Naive B cell (primary cell): ENCODE measurements around the gene RBSN. TPM values are rescaled to one million over a fixed set of nuclear protein-coding genes. Genes with fewer than 3 reads are reported as not detected.

Experiments used
- ATAC-seq, 2 donors: fragments of 150-1000 bp; cut with Tn5 transposase; 2 replicates each; pipeline ENCODE4 v1.10.0; 2021; ENCODE audit warnings: low read depth in 2 of 2, mild to moderate bottlenecking in 2 of 2, moderate library complexity in 2 of 2
- DNase-seq: peaks from one replicate; pipeline ENCODE4 v3.0.0; 2022
- H3K27ac Mint-ChIP-seq, 6 donors: one replicate each; pipeline ENCODE4 v1.8.0; 2020 to 2022; ENCODE audit warnings: mild to moderate bottlenecking in 6 of 6, mixed read lengths in 6 of 6, moderate library complexity in 5 of 6, inconsistent platforms in 2 of 6
- H3K27me3 Mint-ChIP-seq, 3 donors: one replicate each; pipeline ENCODE4 v1.8.0; 2021 to 2022; ENCODE audit warnings: mixed read lengths in 3 of 3, mild to moderate bottlenecking in 1 of 3
- H3K36me3 Mint-ChIP-seq, 2 donors: one replicate each; pipeline ENCODE4 v1.8.0; 2020 to 2022; ENCODE audit warnings: mixed read lengths in 2 of 2, inconsistent platforms in 1 of 2, mild to moderate bottlenecking in 1 of 2
- H3K4me1 Mint-ChIP-seq, 3 donors: one replicate each; pipeline ENCODE4 v1.8.0; 2020 to 2022; ENCODE audit warnings: mixed read lengths in 3 of 3, inconsistent platforms in 1 of 3, mild to moderate bottlenecking in 1 of 3, moderate library complexity in 1 of 3
- H3K4me3 Mint-ChIP-seq, 8 donors: one replicate each; pipeline ENCODE4 v1.8.0; 2020 to 2022; ENCODE audit warnings: mild to moderate bottlenecking in 8 of 8, mixed read lengths in 8 of 8, moderate library complexity in 8 of 8, inconsistent platforms in 2 of 8
- H3K9me3 Mint-ChIP-seq, 7 donors: one replicate each; pipeline ENCODE4 v1.8.0; 2020 to 2022; ENCODE audit warnings: mixed read lengths in 7 of 7, mild to moderate bottlenecking in 5 of 7, inconsistent platforms in 2 of 7, moderate library complexity in 1 of 7
- polyA plus RNA-seq, 6 donors: library from polyadenylated mRNA; unstranded; fragments of 300-500 nt; fragmentation: Illumina TruSeq; gene quantifications; one replicate each; pipeline ENCODE4 v1.2.3, GENCODE V29; 2021; ENCODE audit warnings: low read depth in 6 of 6

Gene RBSN
- polyA plus RNA-seq, 6 donors from 2014 or later = 10.5 to 30.5 (median 19.1) TPM

- no peaks in the 10 kb centered on the region for H3K27me3 Mint-ChIP-seq
- H3K4me3 Mint-ChIP-seq = peak overlapping the region; percentile 3 to 88 (median 66)
- ATAC-seq (peak; percentile 95 to 96), DNase-seq (peak; percentile 78)
- peaks cover 0 to 4% (median 1%) of the 10 kb centered on the region in 7 donors for H3K9me3 Mint-ChIP-seq
- peaks cover 41 to 64% (median 59%) of the 10 kb centered on the region in 3 donors for H3K4me1 Mint-ChIP-seq
- peak overlapping the region; percentile 76 to 94 (median 90) for H3K27ac Mint-ChIP-seq
- peaks cover 0 to 13% of the 10 kb centered on the region in 2 donors for H3K36me3 Mint-ChIP-seq
Observed at GRCh38 chr3:15050405-15051092, 48.4 kb downstream of the RBSN start.

- Mint-ChIP-seq H3K27ac (peak overlapping the region; percentile 24 to 94 (median 82)), H3K36me3 (peaks cover 2 to 13% of the 10 kb centered on the region in 2 donors), H3K9me3 (no peaks in the 10 kb centered on the region)
Observed at GRCh38 chr3:15049584-15049983, 49.4 kb downstream of the RBSN start.

GRCh38 chr3:15045667-15046066 is 53.3 kb downstream of the RBSN start:
- ATAC-seq = no peak
- no peak for DNase-seq
- peaks cover 10 to 25% (median 18%) of the 10 kb centered on the region in 3 donors for H3K4me1 Mint-ChIP-seq
- H3K36me3 Mint-ChIP-seq = peaks cover 15 to 20% of the 10 kb centered on the region in 2 donors
- H3K4me3 Mint-ChIP-seq = no peak overlapping the region
- peaks cover 0 to 2% (median 0%) of the 10 kb centered on the region in 7 donors for H3K9me3 Mint-ChIP-seq
- H3K27ac Mint-ChIP-seq = peak overlapping the region in 4 of 6 donors; percentile 12 to 82 (median 52)
- H3K27me3 Mint-ChIP-seq = no peaks in the 10 kb centered on the region

More at GRCh38 chr3:15049584-15049983, 49.4 kb downstream of the RBSN start:
- ATAC-seq (no peak), DNase-seq (no peak)
- Mint-ChIP-seq H3K4me1 (peaks cover 32 to 57% (median 51%) of the 10 kb centered on the region in 3 donors), H3K4me3 (peak overlapping the region in 1 of 8 donors; percentile 47), H3K27me3 (no peaks in the 10 kb centered on the region)

GRCh38 chr3:15044326-15044725 is 54.6 kb downstream of the RBSN start:
- Mint-ChIP-seq H3K27ac (peak overlapping the region in 3 of 6 donors; percentile 44 to 82 (median 76)), H3K36me3 (peaks cover 15 to 20% of the 10 kb centered on the region in 2 donors), H3K4me1 (peaks cover 2 to 14% (median 4%) of the 10 kb centered on the region in 3 donors), H3K27me3 (no peaks in the 10 kb centered on the region), H3K4me3 (no peak overlapping the region), H3K9me3 (peaks cover 0 to 2% (median 0%) of the 10 kb centered on the region in 7 donors)
- DNase-seq (no peak), ATAC-seq (no peak)

GRCh38 chr3:15043408-15044171 is 55.4 kb downstream of the RBSN start:
- ATAC-seq (no peak), DNase-seq (no peak)
- Mint-ChIP-seq H3K9me3 (peaks cover 0 to 2% (median 0%) of the 10 kb centered on the region in 7 donors), H3K4me3 (no peak overlapping the region), H3K36me3 (peaks cover 15 to 20% of the 10 kb centered on the region in 2 donors), H3K27ac (peak overlapping the region in 2 of 6 donors; percentile 20 to 43), H3K27me3 (no peaks in the 10 kb centered on the region), H3K4me1 (peaks cover 2 to 9% (median 4%) of the 10 kb centered on the region in 3 donors)

GRCh38 chr3:15042936-15043335 is 56.0 kb downstream of the RBSN start:
- Mint-ChIP-seq H3K4me3 (no peak overlapping the region), H3K36me3 (peaks cover 15 to 20% of the 10 kb centered on the region in 2 donors), H3K27ac (peak overlapping the region in 2 of 6 donors; percentile 47 to 49), H3K4me1 (peaks cover 2 to 9% (median 4%) of the 10 kb centered on the region in 3 donors), H3K27me3 (no peaks in the 10 kb centered on the region), H3K9me3 (peaks cover 0 to 2% (median 0%) of the 10 kb centered on the region in 7 donors)
- ATAC-seq (no peak), DNase-seq (no peak)

GRCh38 chr3:15041950-15042349 is 57.0 kb downstream of the RBSN start:
- no peak for ATAC-seq
- H3K27ac Mint-ChIP-seq = peak overlapping the region in 3 of 6 donors; percentile 26 to 75 (median 44)
- H3K4me3 Mint-ChIP-seq = no peak overlapping the region
- H3K36me3 Mint-ChIP-seq = peaks cover 13 to 20% of the 10 kb centered on the region in 2 donors
- no peak for DNase-seq
- peaks cover 2 to 9% (median 4%) of the 10 kb centered on the region in 3 donors for H3K4me1 Mint-ChIP-seq
- no peaks in the 10 kb centered on the region for H3K27me3 Mint-ChIP-seq
- peaks cover 0 to 2% (median 0%) of the 10 kb centered on the region in 7 donors for H3K9me3 Mint-ChIP-seq

GRCh38 chr3:15040844-15041243 is 58.1 kb downstream of the RBSN start:
- ATAC-seq = no peak
- Mint-ChIP-seq H3K36me3 (peaks cover 8 to 20% of the 10 kb centered on the region in 2 donors), H3K4me3 (no peak overlapping the region), H3K27me3 (no peaks in the 10 kb centered on the region), H3K27ac (peak overlapping the region in 3 of 6 donors; percentile 44 to 90 (median 54)), H3K4me1 (peaks cover 2 to 9% (median 4%) of the 10 kb centered on the region in 3 donors), H3K9me3 (peaks cover 0 to 2% (median 0%) of the 10 kb centered on the region in 7 donors)
- DNase-seq = no peak

- ATAC-seq = no peak
- DNase-seq = no peak
- Mint-ChIP-seq H3K27me3 (no peaks in the 10 kb centered on the region), H3K36me3 (peaks cover 8 to 18% of the 10 kb centered on the region in 2 donors), H3K4me1 (no peaks in the 10 kb centered on the region), H3K9me3 (peaks cover 0 to 2% (median 0%) of the 10 kb centered on the region in 7 donors), H3K4me3 (no peak overlapping the region), H3K27ac (no peak overlapping the region)
Observed at GRCh38 chr3:15038306-15038705, 60.6 kb downstream of the RBSN start.

GRCh38 chr3:15033103-15033502 is 65.8 kb downstream of the RBSN start:
- peaks cover 0 to 4% (median 0%) of the 10 kb centered on the region in 3 donors for H3K4me1 Mint-ChIP-seq
- peaks cover 11 to 16% of the 10 kb centered on the region in 2 donors for H3K36me3 Mint-ChIP-seq
- no peaks in the 10 kb centered on the region for H3K27me3 Mint-ChIP-seq
- no peak overlapping the region for H3K4me3 Mint-ChIP-seq
- no peak for ATAC-seq
- H3K9me3 Mint-ChIP-seq = no peaks in the 10 kb centered on the region
- H3K27ac Mint-ChIP-seq = peak overlapping the region in 2 of 6 donors; percentile 30 to 79
- DNase-seq = no peak

- Mint-ChIP-seq H3K27me3 (no peaks in the 10 kb centered on the region), H3K36me3 (peaks cover 11 to 16% of the 10 kb centered on the region in 2 donors), H3K4me1 (peaks cover 0 to 4% (median 0%) of the 10 kb centered on the region in 3 donors), H3K4me3 (no peak overlapping the region), H3K27ac (peak overlapping the region in 1 of 6 donors; percentile 79), H3K9me3 (no peaks in the 10 kb centered on the region)
- DNase-seq (no peak), ATAC-seq (no peak)
Observed at GRCh38 chr3:15032650-15033049, 66.3 kb downstream of the RBSN start.

- Mint-ChIP-seq H3K36me3 (peaks cover 15 to 32% of the 10 kb centered on the region in 2 donors), H3K9me3 (no peaks in the 10 kb centered on the region), H3K27me3 (no peaks in the 10 kb centered on the region), H3K4me3 (no peak overlapping the region), H3K27ac (peak overlapping the region in 1 of 6 donors; percentile 11), H3K4me1 (peaks cover 0 to 4% (median 0%) of the 10 kb centered on the region in 3 donors)
- DNase-seq = no peak
- no peak for ATAC-seq
Observed at GRCh38 chr3:15029625-15030024, 69.3 kb downstream of the RBSN start.

GRCh38 chr3:15023719-15024118 is 75.2 kb downstream of the RBSN start:
- DNase-seq (no peak), ATAC-seq (no peak)
- Mint-ChIP-seq H3K9me3 (no peaks in the 10 kb centered on the region), H3K4me1 (no peaks in the 10 kb centered on the region), H3K27ac (no peak overlapping the region), H3K4me3 (no peak overlapping the region), H3K27me3 (no peaks in the 10 kb centered on the region), H3K36me3 (peaks cover 22 to 34% of the 10 kb centered on the region in 2 donors)
